DOHH2 (cell line): ENCODE measurements around the gene LCN2.

ENCODE experiments used
- EZH2phosphoT487 ChIP-seq: fragments of 200-600 bp; sonication (generic); IDR thresholded peaks from 2 replicates; pipeline ENCODE4 v1.6.1; 2017; ENCODE audit warnings: borderline replicate concordance, mild to moderate bottlenecking, antibody characterized with exemption, low read length, moderate library complexity, mixed read lengths
- TF ChIP-seq, protein P1 (sequence below): fragments of 200-600 bp; sonication (generic); IDR thresholded peaks from one replicate; pipeline ENCODE4 v1.5.1; 2014; ENCODE audit warnings: antibody characterized with exemption, mild to moderate bottlenecking, low read depth, low read length; ENCODE audit not compliant: poor library complexity, severe bottlenecking

- TF ChIP-seq, protein P1, sequence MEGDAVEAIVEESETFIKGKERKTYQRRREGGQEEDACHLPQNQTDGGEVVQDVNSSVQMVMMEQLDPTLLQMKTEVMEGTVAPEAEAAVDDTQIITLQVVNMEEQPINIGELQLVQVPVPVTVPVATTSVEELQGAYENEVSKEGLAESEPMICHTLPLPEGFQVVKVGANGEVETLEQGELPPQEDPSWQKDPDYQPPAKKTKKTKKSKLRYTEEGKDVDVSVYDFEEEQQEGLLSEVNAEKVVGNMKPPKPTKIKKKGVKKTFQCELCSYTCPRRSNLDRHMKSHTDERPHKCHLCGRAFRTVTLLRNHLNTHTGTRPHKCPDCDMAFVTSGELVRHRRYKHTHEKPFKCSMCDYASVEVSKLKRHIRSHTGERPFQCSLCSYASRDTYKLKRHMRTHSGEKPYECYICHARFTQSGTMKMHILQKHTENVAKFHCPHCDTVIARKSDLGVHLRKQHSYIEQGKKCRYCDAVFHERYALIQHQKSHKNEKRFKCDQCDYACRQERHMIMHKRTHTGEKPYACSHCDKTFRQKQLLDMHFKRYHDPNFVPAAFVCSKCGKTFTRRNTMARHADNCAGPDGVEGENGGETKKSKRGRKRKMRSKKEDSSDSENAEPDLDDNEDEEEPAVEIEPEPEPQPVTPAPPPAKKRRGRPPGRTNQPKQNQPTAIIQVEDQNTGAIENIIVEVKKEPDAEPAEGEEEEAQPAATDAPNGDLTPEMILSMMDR, result no peak
- TF ChIP-seq EZH2phosphoT487, result no peak
These were observed 11.3 kb downstream of the LCN2 start for GRCh38 chr9:128160603-128160987.
